OCI-LY3 (cell line): ENCODE data around the gene NAV2.

Source experiments
- CTCF ChIP-seq: fragments of 200-600, 300-600 bp; sonication (generic); IDR thresholded peaks from 2 replicates; pipeline ENCODE4 v1.5.1; 2014; ENCODE audit warnings: antibody characterized with exemption, low read length, low read depth
- EZH2phosphoT487 ChIP-seq: fragments of 200-600 bp; shearing (Covaris generic); IDR thresholded peaks from 2 replicates; pipeline ENCODE4 v1.6.1; 2018; ENCODE audit warnings: antibody characterized with exemption, mixed run types, low read depth

- TF ChIP-seq CTCF (no peak), EZH2phosphoT487 (no peak)
Measured at GRCh38 chr11:20085918-20086317, 373.3 kb downstream of the NAV2 start.
